Ascending aorta (tissue), 2 donors: ENCODE results near the gene RBPJ. TPM values are rescaled to one million over a fixed set of nuclear protein-coding genes. Genes with fewer than 3 reads are reported as not detected.

ENCODE experiments used
- DNase-seq, 2 donors: peaks; one replicate each; pipeline ENCODE4 v3.0.0-alpha.2; 2019; ENCODE audit warnings: low spot score in 2 of 2
- H3K27ac ChIP-seq, 2 donors: fragments of 200-600 bp; sonication (generic); one replicate each; pipeline ENCODE4 v1.5.1; 2016 to 2017; ENCODE audit warnings: mild to moderate bottlenecking in 1 of 2
- H3K27me3 ChIP-seq: fragments of 200-600 bp; sonication (generic); one replicate; pipeline ENCODE4 v1.5.1; 2017
- H3K36me3 ChIP-seq, 2 donors: fragments of 200-600 bp; sonication (generic); one replicate each; pipeline ENCODE4 v1.5.1; 2016
- H3K4me1 ChIP-seq, 2 donors: fragments of 200-600 bp; sonication (generic); one replicate each; pipeline ENCODE4 v1.5.1; 2016 to 2017; ENCODE audit warnings: mild to moderate bottlenecking in 1 of 2
- H3K4me3 ChIP-seq, 2 donors: fragments of 200-600 bp; sonication (generic); one replicate each; pipeline ENCODE4 v1.5.1; 2016 to 2017; ENCODE audit warnings: mild to moderate bottlenecking in 1 of 2
- H3K9me3 ChIP-seq, 2 donors: fragments of 200-600 bp; sonication (generic); one replicate each; pipeline ENCODE4 v1.5.1; 2016
- CTCF ChIP-seq, 3 experiments: fragments of 200-600 bp in 2 of 3; fragments of 450-650 bp in 1 of 3; sonication (generic) in 2 of 3; IDR thresholded peaks; one replicate each; pipeline ENCODE4 v1.5.1; 2016 to 2019; ENCODE audit warnings: antibody characterized with exemption in 3 of 3, mild to moderate bottlenecking in 1 of 3, moderate library complexity in 1 of 3
- intact Hi-C: fragments of 100-400 bp; cut with DNase I; formaldehyde crosslinking; loops from one replicate; pipeline ENCODE4 v1.15.1; 2023
- total RNA-seq: library from RNA; depleted of rRNA; stranded (reverse); fragments of >200 nt; gene quantifications from one replicate; pipeline ENCODE4 v1.1.0, GENCODE V29; 2016

Gene RBPJ
- total RNA-seq = 17.6 TPM

DNA sequence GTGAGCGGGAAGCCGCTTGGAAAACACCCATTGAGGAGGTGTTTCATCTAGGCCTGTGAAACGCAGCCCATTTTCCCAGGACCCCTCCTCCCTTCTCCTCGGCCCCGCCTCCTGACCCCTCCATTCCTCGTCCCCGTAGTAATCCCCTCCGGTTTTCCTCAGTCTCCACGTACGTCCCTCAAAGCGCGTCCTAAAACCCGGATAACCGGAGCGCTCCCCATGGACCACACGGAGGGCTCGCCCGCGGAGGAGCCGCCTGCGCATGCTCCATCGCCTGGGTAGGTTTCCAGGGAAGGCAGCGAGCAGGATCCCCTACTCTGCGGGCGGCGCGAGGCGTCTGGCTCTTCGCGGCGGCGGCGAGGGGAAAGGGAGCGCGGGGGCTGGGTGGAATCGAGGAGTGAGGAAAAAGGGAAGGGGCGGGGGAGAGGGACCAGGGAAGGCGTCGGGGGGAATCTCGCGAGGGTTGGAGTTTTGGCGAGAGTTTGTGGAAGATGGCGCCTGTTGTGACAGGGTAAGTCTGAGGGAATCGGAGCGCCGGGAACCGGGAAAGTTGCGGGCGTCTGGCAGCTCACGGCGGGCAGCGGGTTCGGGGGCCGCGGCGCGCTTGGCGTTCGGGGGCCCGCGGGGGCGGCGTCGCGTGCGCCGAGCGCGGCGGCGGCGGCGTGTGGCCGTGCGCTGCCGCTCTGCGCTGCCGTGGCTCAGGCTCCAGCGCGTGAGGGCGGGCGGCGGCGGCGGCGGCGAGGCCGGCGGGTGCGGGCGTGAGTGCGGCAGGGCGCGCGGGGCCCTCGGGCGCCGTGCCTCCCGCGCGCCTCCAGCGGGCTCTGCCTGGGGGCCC is at the start of gene RBPJ:
RBPJ (plus strand) TSS at position 477 of the 835 bp plus-strand sequence; CDS start at position 492, 15 bp downstream.
- TF ChIP-seq CTCF (IDR thresholded peaks at IDR 0.05) = no peak
- DNase-seq = peak; percentile 68 to 95
- intact Hi-C loops = loop anchor here (1.0 to 10.0 kb wide), 9 partner anchors 114 to 684 kb away; partner anchors contain the start of gene SMIM20
- H3K36me3 ChIP-seq = no peaks in the 10 kb centered on the region
- H3K27ac ChIP-seq = peak within 1 kb of the TSS; percentile 97 to 99
- H3K27me3 ChIP-seq = no peaks in the 10 kb centered on the region
- H3K9me3 ChIP-seq = peaks cover 6 to 10% of the 10 kb centered on the region in 2 donors
- H3K4me3 ChIP-seq = peak within 1 kb of the TSS; percentile 77 to 79
- H3K4me1 ChIP-seq = peaks cover 0 to 23% of the 10 kb centered on the region in 2 donors

GRCh38 chr4:26271703-26272102 is 49.1 kb upstream of the RBPJ start:
- no peak for TF ChIP-seq CTCF (IDR thresholded peaks at IDR 0.05)
- no peaks in the 10 kb centered on the region for H3K27me3 ChIP-seq
- no peaks in the 10 kb centered on the region for H3K9me3 ChIP-seq
- no peak overlapping the region for H3K4me3 ChIP-seq
- no peak for DNase-seq
- no peak overlapping the region for H3K27ac ChIP-seq
- H3K4me1 ChIP-seq = peaks cover 0 to 7% of the 10 kb centered on the region in 2 donors
- no peaks in the 10 kb centered on the region for H3K36me3 ChIP-seq
- intact Hi-C loops = no loop called here

GRCh38 chr4:26272654-26273615 is 47.9 kb upstream of the RBPJ start:
- no peak overlapping the region for H3K27ac ChIP-seq
- no peaks in the 10 kb centered on the region for H3K27me3 ChIP-seq
- no peaks in the 10 kb centered on the region for H3K36me3 ChIP-seq
- no peaks in the 10 kb centered on the region for H3K4me1 ChIP-seq
- no peak overlapping the region for H3K4me3 ChIP-seq
- intact Hi-C loops = no loop called here
- DNase-seq = no peak
- H3K9me3 ChIP-seq = no peaks in the 10 kb centered on the region
- no peak for TF ChIP-seq CTCF (IDR thresholded peaks at IDR 0.05)

DNA sequence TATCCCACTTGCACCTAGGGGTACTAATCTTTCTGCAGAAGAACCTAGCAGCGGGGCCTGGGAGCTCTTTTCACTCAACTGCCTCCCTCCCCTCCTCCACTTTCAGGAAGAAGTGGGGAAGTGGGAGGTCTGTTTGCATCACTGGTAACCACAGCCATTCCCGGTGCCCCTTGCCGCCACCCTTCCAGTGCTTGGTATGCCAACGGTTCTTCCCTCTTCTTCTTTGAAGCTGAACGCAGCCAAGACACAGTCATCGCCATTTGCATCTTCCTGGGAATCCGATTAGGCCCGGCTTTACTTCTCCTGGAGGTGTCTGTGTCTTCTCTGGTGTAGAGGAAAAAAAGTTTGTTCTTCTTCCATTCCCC is 47.2 kb upstream of the RBPJ start:
- H3K4me3 ChIP-seq = no peak overlapping the region
- H3K27ac ChIP-seq = no peak overlapping the region
- no peaks in the 10 kb centered on the region for H3K9me3 ChIP-seq
- TF ChIP-seq CTCF (IDR thresholded peaks at IDR 0.05) = no peak
- H3K4me1 ChIP-seq = no peaks in the 10 kb centered on the region
- DNase-seq = no peak
- no peaks in the 10 kb centered on the region for H3K36me3 ChIP-seq
- no peaks in the 10 kb centered on the region for H3K27me3 ChIP-seq
- intact Hi-C loops = no loop called here

DNA sequence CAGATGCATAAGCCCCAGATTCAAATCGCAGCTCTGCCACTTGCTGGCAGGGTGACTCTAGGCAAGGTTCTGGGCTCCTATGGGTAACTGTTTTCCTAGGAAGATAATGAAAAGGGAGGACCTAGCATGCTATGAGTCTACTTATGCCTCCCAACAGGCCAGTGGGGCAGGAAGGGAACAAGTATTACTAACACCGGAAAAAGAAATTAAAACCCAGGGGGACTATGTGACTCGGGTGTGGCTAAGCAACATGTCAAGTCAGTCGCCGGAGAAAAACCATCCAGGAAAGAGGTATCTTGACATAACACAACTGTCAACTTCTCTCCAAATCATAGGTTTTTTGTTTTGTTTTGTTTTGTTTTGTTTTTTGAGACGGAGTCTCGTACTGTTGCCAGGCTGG is 45.5 kb upstream of the RBPJ start:
- TF ChIP-seq CTCF (IDR thresholded peaks at IDR 0.05) = no peak
- intact Hi-C loops = no loop called here
- Histone ChIP-seq H3K4me3 (no peak overlapping the region), H3K27me3 (no peaks in the 10 kb centered on the region), H3K36me3 (no peaks in the 10 kb centered on the region), H3K9me3 (no peaks in the 10 kb centered on the region), H3K4me1 (no peaks in the 10 kb centered on the region), H3K27ac (no peak overlapping the region)
- DNase-seq = no peak
